Activated T-cell treated with anti-CD3 and anti-CD28 coated beads for 1 hour (primary cell): Measurements from ENCODE around the gene TANC1.
"Not testable (repeated sequence)": the region's sequence is repeated elsewhere in the genome, so short reads cannot be mapped to it uniquely, and the experiment has no call there.

Source experiments
- DNase-seq: peaks from one replicate; pipeline ENCODE4 v3.0.0-alpha.2; 2020; ENCODE audit warnings: low read depth

TANC1 gene

DNA sequence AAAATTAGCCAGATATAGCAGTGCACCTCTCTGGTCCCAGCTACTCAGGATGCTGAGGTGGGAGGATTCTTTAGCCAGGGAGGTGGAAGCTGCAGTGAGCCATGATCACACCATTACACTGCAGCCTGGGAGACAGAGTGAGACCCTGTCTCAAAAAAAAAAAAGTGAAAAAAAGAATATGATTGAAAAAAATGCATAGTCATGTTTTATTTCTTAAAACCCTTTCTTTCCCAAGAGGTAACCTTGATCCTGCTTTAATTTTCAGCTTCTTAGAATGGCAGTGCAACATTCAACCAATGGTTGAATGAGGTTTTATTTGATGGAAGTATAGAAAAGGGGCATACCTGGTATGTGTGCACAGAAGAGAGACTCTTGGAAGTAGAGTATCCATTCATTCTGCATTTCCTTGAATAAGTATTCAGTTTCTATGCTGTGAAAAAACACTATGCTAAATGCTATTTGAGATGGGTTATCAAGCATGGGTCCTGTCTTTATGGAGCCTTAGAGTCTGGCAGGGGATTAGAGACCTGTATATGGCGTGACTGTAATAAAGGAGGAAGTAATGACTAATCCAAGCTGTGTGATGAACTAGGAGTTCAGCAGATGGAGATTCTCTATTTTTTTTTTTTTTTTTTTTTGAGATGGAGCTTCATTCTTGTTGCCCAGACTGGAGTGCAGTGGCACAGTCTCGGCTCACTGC lies 171.8 kb downstream of the TANC1 start:
- no peak for DNase-seq

DNA sequence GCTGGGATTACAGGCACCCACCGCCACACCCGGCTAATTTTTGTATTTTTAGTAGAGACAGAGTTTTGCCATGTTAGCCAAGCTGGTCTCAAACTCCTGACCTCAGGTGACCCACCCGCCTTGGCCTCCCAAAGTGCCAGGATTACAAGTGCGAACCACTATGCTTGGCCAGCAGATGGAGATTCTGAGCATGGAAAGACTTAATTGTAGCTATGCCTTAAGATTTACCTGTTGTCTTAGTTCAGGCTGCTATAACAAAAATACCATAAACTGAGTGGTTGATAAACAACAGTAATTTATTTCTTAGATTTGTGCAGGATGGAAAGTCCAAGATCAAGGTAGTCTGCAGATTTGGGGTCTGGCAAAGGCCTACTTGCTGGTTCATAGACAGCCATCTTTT lies 172.4 kb downstream of the TANC1 start:
- not testable (repeated sequence) for DNase-seq

DNA sequence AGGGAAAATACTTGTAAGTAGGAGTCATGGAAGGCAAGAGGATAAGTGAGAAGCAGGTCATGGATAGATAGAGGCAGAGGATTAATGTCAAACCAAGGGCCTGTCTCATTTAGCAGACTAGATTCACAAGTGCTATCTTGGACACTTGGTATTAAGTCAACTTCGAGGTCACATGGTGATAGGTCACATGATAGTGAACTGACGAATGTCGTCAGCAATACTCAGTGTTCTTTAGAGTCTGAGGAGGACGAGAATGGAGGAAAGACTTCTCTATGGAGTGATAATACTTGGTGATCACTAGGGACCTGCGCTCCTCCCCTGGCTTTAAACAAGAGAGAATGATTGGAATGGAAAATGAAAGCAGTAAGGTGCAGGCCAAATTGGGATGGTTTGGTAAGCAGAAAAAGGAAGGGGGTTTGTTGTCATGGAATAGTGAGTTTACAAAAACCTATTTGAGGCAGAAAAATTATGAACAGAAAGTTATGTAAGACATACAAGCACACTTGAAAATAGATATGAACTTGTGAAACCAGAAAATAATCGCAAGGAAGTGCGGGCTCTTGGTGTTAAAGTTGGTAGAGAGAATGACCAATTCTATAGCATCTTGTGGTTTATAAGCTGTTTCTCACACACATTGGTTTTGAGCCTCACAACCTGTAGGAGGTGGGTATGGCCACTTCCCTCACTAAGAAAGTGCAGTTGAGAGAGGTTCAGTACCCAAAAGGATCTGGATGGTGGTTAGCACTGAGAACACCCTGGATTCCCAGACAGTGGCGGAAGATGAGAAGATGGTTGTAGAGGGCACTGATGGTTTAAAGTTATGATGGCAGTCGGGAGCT lies 176.6 kb downstream of the TANC1 start:
- no peak for DNase-seq

DNA sequence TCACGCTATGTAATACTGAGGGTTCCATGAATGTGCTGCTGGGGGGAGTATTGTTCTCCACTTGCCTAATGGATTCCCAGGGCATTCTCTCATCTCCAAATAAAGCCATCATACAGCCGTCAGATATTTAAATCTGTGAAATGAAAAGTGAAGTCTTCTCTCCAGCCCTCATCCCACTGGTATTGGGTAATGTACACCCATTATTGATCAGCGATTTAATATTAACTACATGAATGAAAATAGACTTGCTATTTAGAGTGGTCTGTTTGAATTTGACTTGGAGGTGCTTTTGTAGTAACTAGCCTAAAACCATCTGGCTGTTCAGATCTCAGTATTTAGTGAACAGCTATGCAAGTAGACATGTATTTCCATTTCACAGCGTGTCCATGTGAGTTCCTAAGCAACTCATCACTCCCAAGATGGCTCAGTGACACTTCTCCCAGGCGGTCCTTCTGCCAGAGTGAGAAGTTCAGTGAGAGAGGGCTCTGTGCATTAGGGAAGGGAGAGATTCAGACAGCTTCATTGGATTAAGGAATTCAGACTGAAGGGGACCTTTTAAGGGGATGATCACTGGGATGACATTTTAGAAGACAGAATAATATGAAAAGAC lies 177.4 kb downstream of the TANC1 start:
- DNase-seq = no peak

DNA sequence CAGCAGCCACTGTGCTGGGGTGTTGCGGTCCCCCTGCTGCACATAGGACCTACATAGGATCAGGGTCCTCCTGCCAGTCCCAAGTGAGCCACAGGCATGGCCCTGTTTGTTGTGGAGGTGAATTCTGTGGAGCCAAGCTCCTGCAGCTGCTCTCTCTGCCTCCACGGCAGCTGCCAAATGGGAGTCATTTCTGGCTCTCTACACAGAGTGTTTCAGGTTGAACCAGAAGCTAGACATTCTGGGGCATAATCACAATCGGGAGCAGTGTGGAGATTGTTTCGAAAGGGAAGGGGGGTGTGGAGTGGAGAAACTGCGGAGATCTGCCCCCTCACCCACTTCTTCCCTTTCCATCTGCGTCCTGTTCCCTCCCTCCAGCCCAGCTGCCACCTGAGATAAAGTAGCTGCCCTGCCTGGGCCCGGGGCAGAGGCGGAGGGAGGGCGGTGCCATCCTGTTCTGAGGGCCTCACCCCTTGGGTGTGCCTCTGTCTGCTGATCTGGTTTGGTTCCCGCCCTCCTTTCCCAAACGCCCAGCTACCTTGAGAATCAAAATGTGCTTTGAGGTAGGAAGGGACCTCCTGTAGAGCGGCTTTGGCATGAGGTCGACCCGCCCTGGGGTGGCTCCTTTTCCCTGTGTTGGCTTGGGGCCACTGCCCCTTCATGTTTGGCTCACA lies 178.7 kb downstream of the TANC1 start:
- DNase-seq = no peak

DNA sequence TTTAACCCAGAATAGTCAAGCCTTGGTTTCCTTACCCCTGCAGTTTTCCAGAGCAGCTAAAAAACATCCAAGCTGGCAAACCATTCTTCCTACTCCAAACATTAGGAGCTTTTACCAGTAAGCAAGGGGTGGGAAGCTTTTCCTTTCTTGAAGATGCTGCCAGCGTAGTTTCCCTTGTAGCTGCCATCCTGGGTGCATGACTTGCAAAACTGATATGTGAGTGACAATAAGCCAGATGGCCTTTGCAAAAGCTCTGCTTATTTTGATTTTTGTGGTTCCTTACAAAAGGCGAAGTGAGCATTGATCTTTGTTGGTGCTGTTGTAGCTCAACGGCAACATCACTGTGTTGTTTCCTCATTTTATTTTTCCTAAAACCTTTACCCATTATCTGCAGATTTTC lies 179.2 kb downstream of the TANC1 start:
- no peak for DNase-seq

DNA sequence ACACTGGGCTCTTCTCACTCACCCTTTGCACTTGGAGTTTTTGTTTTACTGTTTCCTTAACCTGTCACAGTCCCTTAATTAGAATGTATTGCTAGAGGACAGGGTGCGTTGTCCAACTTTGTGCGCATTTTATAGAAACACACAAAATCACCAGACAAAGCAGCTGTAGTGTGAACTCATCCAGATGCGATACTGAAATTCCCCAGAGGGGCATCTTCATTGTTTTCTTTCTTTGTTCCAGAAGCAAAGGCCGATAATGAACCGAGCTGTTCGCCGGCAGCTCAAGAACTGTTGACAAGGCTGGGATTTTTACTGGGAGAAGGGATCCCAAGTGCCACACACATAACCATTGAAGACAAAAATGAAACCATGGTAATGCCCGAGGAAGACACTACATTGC lies 180.5 kb downstream of the TANC1 start:
- DNase-seq = no peak

DNA sequence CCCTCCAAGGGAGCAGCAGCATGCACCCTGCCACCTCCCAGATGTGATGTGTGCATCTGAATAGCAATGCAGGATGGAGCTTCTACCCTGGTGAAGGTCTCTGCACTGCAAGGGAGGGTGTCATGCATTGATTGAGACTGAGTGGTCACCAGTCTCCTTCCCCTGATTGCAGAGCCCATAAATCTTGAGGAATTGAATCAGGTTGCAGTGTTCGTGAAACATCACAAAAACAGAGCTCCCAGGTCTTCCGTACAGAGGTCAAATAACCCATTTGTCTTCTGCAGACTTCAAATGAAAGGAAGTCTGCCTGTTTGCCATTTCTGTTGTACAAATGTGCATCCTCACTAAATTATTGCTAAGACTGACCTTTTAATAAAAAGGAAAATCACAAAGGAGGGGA lies 181.3 kb downstream of the TANC1 start:
- no peak for DNase-seq

DNA sequence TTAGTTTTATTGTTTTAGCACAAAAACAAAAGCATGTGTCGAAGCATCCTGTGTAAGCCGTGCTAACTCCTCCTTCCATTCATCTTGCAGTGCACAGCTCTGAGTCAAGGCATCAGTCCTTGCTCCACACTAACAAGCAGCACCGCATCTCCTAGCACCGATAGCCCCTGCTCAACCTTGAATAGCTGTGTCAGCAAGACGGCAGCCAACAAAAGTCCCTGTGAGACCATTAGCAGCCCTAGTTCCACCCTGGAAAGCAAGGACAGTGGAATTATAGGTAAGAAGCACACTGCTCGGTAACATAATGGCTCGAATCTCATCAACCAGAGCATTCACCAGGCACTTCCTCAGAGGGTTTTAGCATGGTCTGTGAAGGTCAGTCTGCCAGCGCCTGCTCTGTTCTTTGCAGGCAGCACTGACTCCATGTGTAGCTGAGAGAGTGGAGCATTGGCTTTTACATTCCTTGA lies 181.9 kb downstream of the TANC1 start:
- DNase-seq = no peak

DNA sequence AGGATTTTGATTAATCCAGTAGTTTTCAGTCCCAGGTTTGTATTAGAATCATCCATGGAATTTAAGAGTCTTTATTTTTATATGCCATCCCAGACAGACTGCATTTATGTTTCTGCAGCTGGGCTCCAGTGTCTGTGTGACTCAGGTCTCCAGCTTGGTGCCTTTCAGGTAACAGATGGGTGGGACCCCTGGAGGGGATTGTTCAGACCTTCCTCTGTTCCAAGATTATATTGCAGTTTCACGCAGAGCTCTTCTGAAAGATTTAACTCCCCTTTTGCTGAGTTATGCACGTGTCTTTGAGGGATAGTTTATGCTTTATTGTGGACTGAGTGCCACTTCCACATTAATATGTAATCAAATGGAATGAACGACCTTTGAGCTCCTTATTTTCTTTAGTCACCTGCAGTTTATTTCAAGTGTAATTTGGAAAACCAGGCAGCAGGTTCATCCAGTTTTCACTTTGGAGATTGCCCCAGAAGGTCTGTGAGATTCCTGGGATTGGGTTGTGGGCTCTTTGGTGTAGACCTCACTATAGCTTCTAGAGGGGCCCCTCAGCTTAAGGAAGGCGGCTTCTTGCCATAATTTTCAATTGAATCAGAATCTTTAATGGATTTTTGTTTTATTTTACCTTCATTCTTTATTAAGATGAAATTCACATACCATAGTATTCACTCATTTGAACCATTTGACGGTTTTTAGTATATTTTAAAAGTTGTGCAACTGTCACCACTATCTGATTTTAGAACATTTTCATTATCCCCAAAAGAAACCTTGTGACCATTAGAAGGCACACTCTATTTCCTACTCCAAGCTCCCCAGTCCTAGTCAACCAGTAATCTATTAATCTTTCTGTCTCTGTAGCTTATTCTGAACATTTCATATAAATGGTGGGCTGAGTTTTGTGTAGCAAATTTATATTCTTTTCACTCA lies 183.0 kb downstream of the TANC1 start:
- DNase-seq = no peak

DNA sequence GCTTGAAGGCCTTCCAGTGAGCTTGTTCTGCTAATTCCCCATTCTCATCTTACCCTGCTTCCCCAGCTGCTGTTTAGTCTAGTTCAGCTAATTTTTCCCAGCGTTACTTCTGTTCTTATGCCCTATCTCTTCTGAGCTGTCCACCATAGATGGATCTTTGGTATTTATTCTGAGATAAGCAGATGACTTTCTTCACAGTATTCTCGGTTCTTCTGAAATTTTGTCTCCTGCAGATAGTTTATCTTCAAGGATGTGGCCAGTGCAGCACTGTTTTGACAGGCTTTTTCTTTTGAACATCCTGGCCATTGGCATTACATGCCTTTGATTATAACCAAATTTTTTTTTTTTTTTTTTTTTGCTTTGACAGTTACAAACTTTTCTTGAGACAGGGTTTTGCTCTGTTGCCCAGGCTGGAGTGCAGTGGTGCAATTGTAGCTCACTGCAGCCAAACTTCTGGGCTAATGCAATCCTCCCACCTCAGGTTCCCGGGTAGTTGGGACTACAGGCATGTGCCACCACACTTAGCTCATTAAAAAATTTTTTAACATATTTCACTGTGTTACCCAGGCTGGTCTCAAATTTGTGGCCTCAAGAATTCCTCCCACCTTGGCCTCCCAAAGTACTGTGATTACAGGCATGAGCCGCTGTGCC lies 183.8 kb downstream of the TANC1 start:
- no peak for DNase-seq

DNA sequence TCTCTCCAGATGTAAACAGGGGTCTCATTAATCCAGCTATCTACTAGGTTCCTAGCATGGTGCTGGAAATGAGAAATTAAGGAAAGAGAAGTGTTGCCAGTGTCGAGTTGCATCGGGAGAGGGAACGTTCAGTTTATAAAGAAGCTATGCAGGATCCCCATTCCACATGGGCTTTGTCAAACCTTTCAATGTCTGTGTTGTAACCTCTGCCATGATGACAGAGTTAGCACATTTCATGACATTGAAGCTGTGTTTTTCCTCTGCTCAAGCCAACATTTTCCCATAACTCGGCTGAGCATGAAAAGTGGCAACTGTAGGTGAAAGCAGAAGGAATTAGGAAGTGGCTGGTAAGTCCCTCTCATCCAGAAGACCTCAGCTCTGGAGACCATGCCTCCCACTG lies 184.6 kb downstream of the TANC1 start:
- no peak for DNase-seq

DNA sequence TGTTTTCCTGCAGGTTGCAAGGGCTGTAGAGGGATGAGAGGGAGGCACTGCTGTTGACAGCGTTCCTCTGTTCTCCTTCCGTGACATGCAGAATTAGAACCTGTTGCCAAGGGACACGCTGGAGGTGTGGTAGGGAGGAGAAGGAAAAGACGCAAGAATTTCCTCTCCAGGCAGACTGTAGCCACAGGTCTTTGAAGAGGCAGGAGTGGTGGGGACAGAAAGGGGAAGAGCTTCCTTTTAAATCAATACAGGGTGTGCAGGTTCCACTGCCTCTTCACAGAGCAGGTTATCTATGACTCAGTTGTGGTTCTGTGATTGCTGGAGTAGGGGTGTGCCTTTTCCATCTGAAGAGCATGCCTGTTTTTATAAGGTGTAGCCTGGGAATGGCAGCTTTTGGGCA lies 185.0 kb downstream of the TANC1 start:
- no peak for DNase-seq

DNA sequence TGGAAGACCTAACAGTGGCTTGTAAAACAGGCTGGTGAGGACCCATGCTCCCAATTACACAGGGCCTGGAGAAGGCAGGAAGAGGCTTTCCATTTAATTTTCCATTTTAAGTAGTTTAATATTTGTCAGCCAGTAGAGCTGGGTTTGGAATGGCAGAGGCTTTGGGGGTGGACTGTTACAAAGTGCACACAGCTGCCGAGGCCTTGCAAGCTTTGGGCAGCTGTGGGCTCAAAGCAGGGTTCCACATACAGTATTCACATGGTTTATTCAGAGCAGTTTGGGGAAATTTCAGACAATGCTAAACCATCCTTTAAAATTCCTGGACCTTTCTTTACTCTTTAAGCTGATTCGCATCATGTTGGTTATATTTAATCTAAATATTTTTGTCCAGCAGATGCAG lies 185.5 kb downstream of the TANC1 start:
- DNase-seq = no peak

DNA sequence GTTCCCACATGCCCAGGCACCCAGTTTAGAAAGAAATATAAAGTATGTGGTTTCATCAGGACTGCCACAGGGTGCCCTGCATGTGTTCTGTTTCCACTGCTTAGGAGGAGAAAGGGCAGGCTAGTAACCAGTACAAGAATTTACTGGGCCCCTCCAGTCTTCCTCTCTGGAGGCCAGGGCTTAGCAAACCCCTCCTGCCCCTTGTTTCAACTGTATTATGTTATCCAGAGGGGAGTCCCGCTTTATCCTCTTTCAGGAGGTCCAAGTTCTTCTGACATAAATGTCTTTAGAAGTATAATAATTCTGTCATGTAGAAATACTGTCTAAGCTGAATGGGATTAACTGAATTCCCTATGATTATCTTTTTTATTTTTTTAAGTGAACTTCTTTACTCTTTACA lies 185.9 kb downstream of the TANC1 start:
- DNase-seq = no peak

DNA sequence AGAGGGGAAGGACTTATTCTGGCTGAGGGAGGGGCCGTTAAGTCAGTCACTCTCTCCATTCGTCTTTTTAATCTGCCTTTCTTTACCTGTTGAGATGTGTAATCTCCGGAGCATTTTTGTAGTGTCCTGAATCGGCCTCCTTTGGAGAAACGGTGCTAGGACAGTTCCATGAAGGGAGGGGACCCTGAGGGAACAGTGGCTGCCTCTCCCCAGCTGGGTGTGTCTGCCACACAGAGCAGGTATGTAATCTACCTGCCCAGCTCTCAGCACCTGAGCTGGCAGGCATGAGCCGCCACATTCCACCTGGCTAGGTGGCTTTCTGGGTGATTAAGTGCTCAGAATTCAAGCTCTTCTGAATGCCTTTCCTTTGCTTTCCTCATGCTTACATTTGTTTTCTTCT lies 186.9 kb downstream of the TANC1 start:
- no peak for DNase-seq

DNA sequence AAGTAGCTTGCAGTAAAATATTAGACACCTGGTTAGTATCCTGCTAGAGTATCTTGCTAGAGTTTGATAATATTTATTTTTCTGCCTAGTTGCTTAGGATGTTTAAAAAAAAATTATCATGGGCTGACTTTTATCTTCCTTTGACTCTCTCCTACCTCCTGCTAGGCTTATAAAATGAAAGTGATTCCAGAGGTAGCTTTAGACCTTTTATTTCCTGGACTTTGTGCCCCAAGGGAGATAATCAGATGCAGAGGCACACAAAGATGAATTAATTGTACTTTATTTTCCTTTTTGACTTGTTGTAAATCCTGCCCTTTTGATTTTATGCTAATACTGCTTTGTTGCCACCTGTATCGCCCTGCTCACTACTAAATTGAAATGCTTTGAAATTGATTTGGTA lies 187.4 kb downstream of the TANC1 start:
- DNase-seq = no peak

DNA sequence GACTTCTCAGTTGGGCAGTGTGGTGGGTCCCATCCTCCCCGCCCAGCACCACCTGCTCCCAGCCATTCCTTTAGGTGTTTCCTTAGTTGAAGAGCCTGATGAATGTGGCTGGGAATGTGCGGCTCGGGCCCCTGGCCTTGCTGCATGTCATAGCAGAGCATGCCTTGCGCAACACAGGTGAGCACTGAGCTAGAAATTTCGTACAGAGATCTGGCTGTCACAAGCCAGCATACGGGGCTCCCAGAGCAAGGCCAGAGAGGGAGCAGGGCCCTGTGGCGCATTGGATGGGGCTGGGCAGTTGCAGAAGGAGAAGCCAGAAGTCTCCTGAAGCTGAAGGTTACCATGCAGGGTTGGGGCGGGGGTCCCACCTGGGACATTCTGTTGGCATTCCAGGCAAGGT lies 188.4 kb downstream of the TANC1 start:
- DNase-seq = no peak

DNA sequence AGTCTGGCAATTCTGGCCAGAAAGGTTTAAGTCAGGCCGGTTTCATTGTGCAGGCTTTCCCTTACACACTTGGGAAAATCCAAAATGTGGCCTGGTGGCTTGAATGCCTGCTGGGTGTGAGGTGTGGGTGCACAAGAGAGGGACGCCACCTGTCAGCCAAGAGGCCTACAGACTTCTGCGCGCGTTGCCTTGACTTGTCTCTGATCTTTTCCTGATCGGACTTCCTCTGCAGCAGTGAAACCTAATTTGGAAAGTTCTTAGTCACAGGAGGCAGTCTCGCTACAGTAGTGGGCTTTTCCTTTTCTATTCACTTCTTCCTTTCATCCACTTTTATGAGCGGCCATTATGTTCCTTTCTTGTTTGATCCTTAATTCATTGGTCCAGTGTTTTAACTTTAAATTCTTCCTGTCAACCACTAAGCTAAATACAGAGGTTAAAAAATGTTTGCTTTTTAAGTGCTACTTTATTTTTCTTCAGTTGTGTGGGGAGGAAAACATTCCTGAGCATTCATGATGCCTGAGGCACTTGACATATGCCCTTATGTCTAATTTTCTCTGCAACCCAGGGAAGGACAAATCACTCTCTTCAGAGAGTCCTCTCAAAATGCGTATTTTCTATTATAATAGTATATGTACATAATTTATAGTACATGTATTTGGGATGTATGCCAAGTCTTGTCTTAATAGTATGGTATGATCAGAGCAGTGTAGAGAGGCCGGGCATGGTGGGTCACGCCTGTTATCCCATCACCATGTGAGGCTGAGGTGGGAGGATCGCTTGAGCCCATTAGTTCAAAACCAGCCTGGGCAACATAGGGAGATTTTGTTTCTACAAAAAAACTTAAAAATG lies 189.1 kb downstream of the TANC1 start:
- DNase-seq = no peak

DNA sequence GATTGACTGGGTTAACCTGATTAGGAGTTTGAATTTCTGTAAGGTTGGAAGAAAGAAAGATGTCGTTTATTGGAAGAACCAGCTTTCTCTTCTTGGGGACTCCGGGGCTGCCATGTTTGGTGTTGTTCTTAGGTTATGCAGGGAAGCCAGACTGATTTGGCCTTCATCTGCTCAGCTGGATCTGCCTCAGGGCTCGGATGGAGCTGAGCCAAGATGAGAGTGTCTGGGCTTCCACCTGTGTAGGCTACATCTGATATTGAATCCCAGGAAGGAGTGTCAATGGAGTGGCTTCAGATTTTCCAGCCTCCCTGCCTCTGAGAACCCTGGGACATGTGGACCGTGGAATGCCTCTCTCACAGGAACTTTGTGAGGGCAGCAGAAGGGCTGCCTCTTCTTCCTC lies 192.0 kb downstream of the TANC1 start:
- no peak for DNase-seq
